ENCODE results near the gene KLF17.

KLF17 gene

GRCh38 chr1:44076066-44076465 lies 42.6 kb upstream of the KLF17 start:
- Histone ChIP-seq H3K36me3 (no peaks in the 10 kb centered on the region), H3K4me1 (ENCODE audit: control insufficient read depth in 1 of 2, insufficient read depth in 1 of 2, low read depth in 1 of 2, low read length in 1 of 2) (peaks cover 3 to 5% of the 10 kb centered on the region in 2 experiments), H3K27ac (no peak overlapping the region), H3K27me3 (no peaks in the 10 kb centered on the region), H3K9me3 (no peaks in the 10 kb centered on the region), H3K4me3 (ENCODE audit: low read depth in 1 of 2, low read length in 1 of 2) (no peak overlapping the region)
- no peak for TF ChIP-seq CTCF (IDR thresholded peaks at IDR 0.05)

GRCh38 chr1:44077421-44077820 lies 41.2 kb upstream of the KLF17 start:
- H3K27ac ChIP-seq = no peak overlapping the region
- H3K4me3 ChIP-seq (ENCODE audit: low read depth in 1 of 2, low read length in 1 of 2) = no peak overlapping the region
- H3K4me1 ChIP-seq (ENCODE audit: control insufficient read depth in 1 of 2, insufficient read depth in 1 of 2, low read depth in 1 of 2, low read length in 1 of 2) = peaks cover 3 to 5% of the 10 kb centered on the region in 2 experiments
- H3K27me3 ChIP-seq = no peaks in the 10 kb centered on the region
- TF ChIP-seq CTCF (IDR thresholded peaks at IDR 0.05) = no peak
- H3K9me3 ChIP-seq = no peaks in the 10 kb centered on the region
- H3K36me3 ChIP-seq = no peaks in the 10 kb centered on the region

DNA sequence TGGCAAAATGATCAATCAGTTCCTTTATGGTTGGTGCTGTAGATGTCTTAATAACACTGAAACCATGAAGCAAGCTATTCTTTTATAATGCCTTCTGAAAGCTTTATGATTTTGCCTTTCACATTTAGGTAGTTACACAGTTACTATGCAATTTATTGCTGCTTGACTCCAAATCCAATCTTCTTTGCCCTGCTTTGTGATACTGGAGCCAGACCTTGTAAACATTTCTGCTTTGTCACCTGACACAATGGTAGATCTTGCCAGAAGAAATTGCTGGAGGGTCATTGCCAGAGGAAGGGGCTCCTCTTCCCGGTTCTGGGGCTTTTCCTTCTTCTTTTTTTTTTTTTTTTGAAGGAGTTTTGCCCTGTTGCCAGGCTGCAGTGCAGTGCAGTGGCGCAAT lies 40.5 kb upstream of the KLF17 start:
- no peak for TF ChIP-seq CTCF (IDR thresholded peaks at IDR 0.05)
- Histone ChIP-seq H3K36me3 (no peaks in the 10 kb centered on the region), H3K27me3 (no peaks in the 10 kb centered on the region), H3K9me3 (no peaks in the 10 kb centered on the region), H3K4me1 (ENCODE audit: control insufficient read depth in 1 of 2, insufficient read depth in 1 of 2, low read depth in 1 of 2, low read length in 1 of 2) (peaks cover 0 to 5% of the 10 kb centered on the region in 2 experiments), H3K4me3 (ENCODE audit: low read depth in 1 of 2, low read length in 1 of 2) (no peak overlapping the region), H3K27ac (no peak overlapping the region)

GRCh38 chr1:44079566-44079965 lies 39.1 kb upstream of the KLF17 start:
- TF ChIP-seq CTCF (IDR thresholded peaks at IDR 0.05) = no peak
- Histone ChIP-seq H3K36me3 (no peaks in the 10 kb centered on the region), H3K4me3 (ENCODE audit: low read depth in 1 of 2, low read length in 1 of 2) (no peak overlapping the region)

DNA sequence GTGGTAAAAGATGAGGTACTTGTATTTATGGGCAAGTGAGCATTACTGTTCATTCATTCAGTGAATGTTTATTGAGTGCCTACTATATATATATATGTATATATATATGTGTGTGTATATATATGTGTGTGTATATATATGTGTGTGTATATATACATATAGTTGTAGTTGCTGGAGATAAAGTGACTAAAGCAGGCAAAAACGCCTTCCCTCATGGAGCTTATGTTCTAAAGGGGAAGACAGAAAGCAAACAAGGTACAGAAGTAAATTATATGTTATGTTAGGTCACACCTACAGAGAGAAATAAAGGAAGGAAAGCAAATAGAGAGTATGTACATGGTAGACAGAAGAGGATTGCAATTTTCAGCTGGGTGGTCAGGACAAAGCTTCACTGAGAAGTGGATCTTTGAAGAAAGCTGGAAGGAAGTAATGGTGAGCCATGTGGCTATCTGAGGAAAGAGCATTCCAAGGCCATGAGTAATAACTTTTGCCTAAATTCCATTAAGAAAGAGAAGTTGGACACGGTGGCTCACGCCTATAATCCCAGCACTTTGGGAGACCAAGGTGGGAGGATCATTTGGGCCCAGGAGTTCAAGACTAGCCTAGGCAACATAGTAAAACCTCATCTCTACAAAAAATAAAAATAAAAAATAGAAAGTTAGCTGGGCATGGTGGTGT lies 33.5 kb upstream of the KLF17 start:
- TF ChIP-seq CTCF (IDR thresholded peaks at IDR 0.05) = no peak
- no peak overlapping the region for H3K27ac ChIP-seq
- no peaks in the 10 kb centered on the region for H3K4me1 ChIP-seq (ENCODE audit: control insufficient read depth in 1 of 2, insufficient read depth in 1 of 2, low read depth in 1 of 2, low read length in 1 of 2)
- H3K27me3 ChIP-seq = no peaks in the 10 kb centered on the region
- H3K4me3 ChIP-seq (ENCODE audit: low read depth in 1 of 2, low read length in 1 of 2) = no peak overlapping the region
- no peaks in the 10 kb centered on the region for H3K36me3 ChIP-seq
- no peaks in the 10 kb centered on the region for H3K9me3 ChIP-seq

More at GRCh38 chr1:44079566-44079965, 39.1 kb upstream of the KLF17 start:
- Histone ChIP-seq H3K27me3 (no peaks in the 10 kb centered on the region), H3K4me1 (ENCODE audit: control insufficient read depth in 1 of 2, insufficient read depth in 1 of 2, low read depth in 1 of 2, low read length in 1 of 2) (no peaks in the 10 kb centered on the region), H3K9me3 (no peaks in the 10 kb centered on the region), H3K27ac (no peak overlapping the region)

Data from neutrophil (primary cell).